ENCODE data around the gene DIAPH3. TPM values are rescaled to one million over a fixed set of nuclear protein-coding genes. Genes with fewer than 3 reads are reported as not detected.

The DIAPH3 gene
- total RNA-seq, 1 experiment from 2014 or later = 11.9 TPM

DNA sequence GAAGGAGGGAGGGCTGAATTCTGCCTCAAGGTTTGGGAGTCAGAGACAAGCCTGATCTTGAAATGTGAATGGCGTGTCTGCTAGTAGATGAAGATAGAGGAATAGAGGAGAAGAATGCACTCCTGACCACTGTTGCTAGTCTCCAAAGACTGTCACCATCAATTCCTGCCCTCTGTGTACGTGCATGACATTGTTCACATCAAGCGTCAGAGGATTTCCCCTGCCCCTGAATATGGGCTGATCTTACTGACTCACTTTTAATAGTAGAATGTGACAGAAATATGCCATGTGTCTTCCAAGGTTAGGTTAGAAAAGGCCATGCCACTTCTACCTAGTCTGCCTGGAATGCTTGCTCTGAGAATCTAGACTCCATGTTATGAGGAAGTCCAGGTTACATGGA lies 538.6 kb downstream of the DIAPH3 start:
- DNase-seq (ENCODE audit: low read depth) = no peak

DNA sequence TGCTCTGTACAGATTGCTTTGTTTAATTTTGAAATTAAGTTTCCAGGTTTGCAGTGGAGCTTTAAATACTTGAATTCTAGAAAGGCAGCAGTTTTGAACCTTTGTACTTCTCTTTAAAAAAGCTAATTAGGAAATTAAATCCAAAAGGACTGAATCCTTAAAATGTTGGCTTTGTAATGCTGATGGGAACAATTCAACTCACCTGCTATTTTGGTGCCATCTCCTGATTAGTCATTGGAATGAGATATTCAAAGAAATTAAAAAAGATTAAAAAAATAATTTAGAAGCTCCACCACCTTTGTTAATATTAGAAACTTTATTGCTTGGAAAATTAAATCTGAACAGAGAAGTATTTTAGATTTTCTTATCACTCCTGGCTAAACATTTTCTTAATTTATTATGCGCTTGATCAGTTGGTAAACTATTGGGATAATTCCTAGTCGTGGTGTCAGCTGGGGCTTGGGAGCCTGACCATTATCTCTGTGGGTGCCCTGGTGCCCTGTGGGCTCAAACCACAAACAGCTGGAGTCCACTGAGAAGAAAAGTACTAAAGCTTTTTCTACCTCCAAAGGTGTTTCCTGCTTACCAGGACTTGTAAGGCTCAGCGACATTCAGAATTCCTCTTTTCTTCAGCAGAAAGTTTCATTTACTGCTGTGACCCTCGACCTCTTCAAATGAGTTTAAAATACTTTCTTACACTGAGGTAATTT lies 540.4 kb downstream of the DIAPH3 start:
- no peak for DNase-seq (ENCODE audit: low read depth)

GRCh38 chr13:59621773-59622172 lies 542.0 kb downstream of the DIAPH3 start:
- no peak for DNase-seq (ENCODE audit: low read depth)

Other genes with a start within 250 kb of the DIAPH3 start
- gene TDRD3, start 233.3 kb upstream of the DIAPH3 start, total RNA-seq (2014; rRNA removed; shearing (Covaris generic)) = 6.7 and 8.2 TPM in 2 replicates